ENCODE measurements around the gene OR4D9. TPM values are rescaled to one million over a fixed set of nuclear protein-coding genes. Genes with fewer than 3 reads are reported as not detected.

The OR4D9 gene
- total RNA-seq, 4 donors from 2014 or later = not detected

GRCh38 chr11:59552844-59553243 lies 41.5 kb downstream of the OR4D9 start:
- H3K36me3 ChIP-seq = no peaks in the 10 kb centered on the region
- no peaks in the 10 kb centered on the region for H3K9me3 ChIP-seq
- H3K27me3 ChIP-seq = no peaks in the 10 kb centered on the region
- no peak for ATAC-seq
- peaks cover 9 to 16% of the 10 kb centered on the region in 2 donors for H3K4me1 ChIP-seq
- TF ChIP-seq POLR2A (IDR thresholded peaks at IDR 0.05) (no peak), CTCF (IDR thresholded peaks at IDR 0.05 in 4 of 5, conservative IDR thresholded peaks at IDR 0.05 in 1 of 5) (no peak)
- H3K27ac ChIP-seq = peak overlapping the region in 3 of 4 donors; percentile 24 to 35 (median 25)
- no peak overlapping the region for H3K4me3 ChIP-seq
- in situ Hi-C loops (cut with MboI; ENCODE audit: low sequenced_read_pairs in 4 of 4) (no loop called here), intact Hi-C loops (cut with DNase I; ENCODE audit: low total_unique reads) (loop anchor here (5.0 kb wide), 1 partner anchor 204 kb away; the partner anchor contains the start of gene STX3)
- no peak for DNase-seq

- intact Hi-C loops (cut with DNase I; ENCODE audit: low total_unique reads) (loop anchor here (5.0 kb wide), 1 partner anchor 204 kb away; the partner anchor contains the start of gene STX3), in situ Hi-C loops (cut with MboI; ENCODE audit: low sequenced_read_pairs in 4 of 4) (no loop called here)
- Histone ChIP-seq H3K4me1 (peaks cover 9 to 16% of the 10 kb centered on the region in 2 donors), H3K36me3 (no peaks in the 10 kb centered on the region), H3K4me3 (no peak overlapping the region), H3K27me3 (no peaks in the 10 kb centered on the region), H3K27ac (no peak overlapping the region), H3K9me3 (no peaks in the 10 kb centered on the region)
- ATAC-seq (no peak), DNase-seq (no peak)
- no peak for TF ChIP-seq CTCF (IDR thresholded peaks at IDR 0.05 in 4 of 5, conservative IDR thresholded peaks at IDR 0.05 in 1 of 5)
- TF ChIP-seq POLR2A (IDR thresholded peaks at IDR 0.05) = no peak
Observed at GRCh38 chr11:59553323-59553722, 42.0 kb downstream of the OR4D9 start.

GRCh38 chr11:59555601-59556114 lies 44.3 kb downstream of the OR4D9 start:
- intact Hi-C loops (cut with DNase I; ENCODE audit: low total_unique reads) = no loop called here
- in situ Hi-C loops (cut with MboI; ENCODE audit: low sequenced_read_pairs in 4 of 4) = no loop called here
- Histone ChIP-seq H3K36me3 (no peaks in the 10 kb centered on the region), H3K4me3 (peak overlapping the region; percentile 34 to 52 (median 49)), H3K4me1 (peaks cover 5 to 13% of the 10 kb centered on the region in 2 donors), H3K27me3 (no peaks in the 10 kb centered on the region), H3K9me3 (no peaks in the 10 kb centered on the region), H3K27ac (peak overlapping the region; percentile 6 to 58 (median 26))
- ATAC-seq = no peak
- DNase-seq = no peak
- no peak for TF ChIP-seq POLR2A (IDR thresholded peaks at IDR 0.05)
- TF ChIP-seq CTCF (IDR thresholded peaks at IDR 0.05 in 4 of 5, conservative IDR thresholded peaks at IDR 0.05 in 1 of 5) = no peak

GRCh38 chr11:59556115-59556916 lies 45.0 kb downstream of the OR4D9 start:
- H3K4me1 ChIP-seq = peaks cover 10 to 13% of the 10 kb centered on the region in 2 donors
- TF ChIP-seq CTCF (IDR thresholded peaks at IDR 0.05 in 4 of 5, conservative IDR thresholded peaks at IDR 0.05 in 1 of 5) (no peak), POLR2A (IDR thresholded peaks at IDR 0.05) (no peak)
- no peaks in the 10 kb centered on the region for H3K27me3 ChIP-seq
- ATAC-seq (no peak), DNase-seq (peak in 1 of 2 donors; percentile 28)
- in situ Hi-C loops (cut with MboI; ENCODE audit: low sequenced_read_pairs in 4 of 4) (no loop called here), intact Hi-C loops (cut with DNase I; ENCODE audit: low total_unique reads) (no loop called here)
- peak overlapping the region; percentile 6 to 58 (median 26) for H3K27ac ChIP-seq
- H3K9me3 ChIP-seq = no peaks in the 10 kb centered on the region
- H3K36me3 ChIP-seq = no peaks in the 10 kb centered on the region
- peak overlapping the region; percentile 34 to 52 (median 49) for H3K4me3 ChIP-seq

Measured in gastrocnemius medialis (tissue), 4 donors.